ENCODE measurements around the gene CAPRIN2.
A peak's percentile ranks its signal among the peaks of the same experiment; 100 is the strongest.

The CAPRIN2 gene

GRCh38 chr12:30754750-30755394 lies at the start of gene CAPRIN2:
TSS of gene CAPRIN2 (minus strand) at chr12:30754951. CDS start at chr12:30753520, 1,431 bp downstream.
- peak; percentile 94 for DNase-seq

- no peak for DNase-seq
Measured at GRCh38 chr12:30797689-30798088, 42.9 kb upstream of the CAPRIN2 start.

- DNase-seq, result no peak
Measured at GRCh38 chr12:30796891-30797371, 42.2 kb upstream of the CAPRIN2 start.

GRCh38 chr12:30796313-30796780 lies 41.6 kb upstream of the CAPRIN2 start:
- no peak for DNase-seq

- peak; percentile 63 for DNase-seq
Measured at GRCh38 chr12:30795410-30796312, 40.9 kb upstream of the CAPRIN2 start.

GRCh38 chr12:30794591-30795409 lies 40.0 kb upstream of the CAPRIN2 start:
- peak; percentile 35 for DNase-seq

GRCh38 chr12:30794020-30794419 lies 39.3 kb upstream of the CAPRIN2 start:
- no peak for DNase-seq

- no peak for DNase-seq
Measured at GRCh38 chr12:30792648-30793499, 38.1 kb upstream of the CAPRIN2 start.

- no peak for DNase-seq
Measured at GRCh38 chr12:30792085-30792484, 37.3 kb upstream of the CAPRIN2 start.

GRCh38 chr12:30788754-30789153 lies 34.0 kb upstream of the CAPRIN2 start:
- DNase-seq, result no peak

GRCh38 chr12:30785630-30786029 lies 30.9 kb upstream of the CAPRIN2 start:
- no peak for DNase-seq

GRCh38 chr12:30784508-30784907 lies 29.8 kb upstream of the CAPRIN2 start:
- DNase-seq, result no peak

- DNase-seq, result no peak
Measured at GRCh38 chr12:30783946-30784345, 29.2 kb upstream of the CAPRIN2 start.

GRCh38 chr12:30782316-30783173 lies 27.8 kb upstream of the CAPRIN2 start:
- no peak for DNase-seq

- DNase-seq, result no peak
Measured at GRCh38 chr12:30779578-30779977, 24.8 kb upstream of the CAPRIN2 start.

GRCh38 chr12:30779178-30779577 lies 24.4 kb upstream of the CAPRIN2 start:
- DNase-seq, result no peak

- DNase-seq, result no peak
Measured at GRCh38 chr12:30774599-30774998, 19.8 kb upstream of the CAPRIN2 start.

GRCh38 chr12:30769802-30770201 lies 15.1 kb upstream of the CAPRIN2 start:
- DNase-seq, result no peak

- DNase-seq, result no peak
Measured at GRCh38 chr12:30764251-30764650, 9.5 kb upstream of the CAPRIN2 start.

GRCh38 chr12:30763053-30763452 lies 8.3 kb upstream of the CAPRIN2 start:
- no peak for DNase-seq

- no peak for DNase-seq
Measured at GRCh38 chr12:30761730-30762129, 7.0 kb upstream of the CAPRIN2 start.
